Gastrocnemius medialis (tissue), 4 donors: ENCODE measurements around the gene FXN. TPM values are rescaled to one million over a fixed set of nuclear protein-coding genes. Genes with fewer than 3 reads are reported as not detected.

Experiments used
- ATAC-seq, 2 donors: fragments of 150-250 bp; one replicate each; pipeline ENCODE4 v1.9.1; 2016
- DNase-seq, 2 donors: peaks; one replicate each; pipeline ENCODE4 v3.0.0-alpha.2; 2019
- H3K27ac ChIP-seq, 4 donors: fragments of 200-600 bp; sonication (generic); 1 replicate in 1 of 4; 2 replicates in 3 of 4; pipeline ENCODE4 v1.5.1; 2016 to 2018; ENCODE audit warnings: mild to moderate bottlenecking in 2 of 4, moderate library complexity in 1 of 4
- H3K27me3 ChIP-seq, 3 donors: fragments of 200-600 bp; sonication (generic) in 2 of 3; 1 replicate in 1 of 3; 2 replicates in 2 of 3; pipeline versions ENCODE4 v1.5.1 to v1.6.0; 2016 to 2019; ENCODE audit warnings: mild to moderate bottlenecking in 1 of 3, moderate library complexity in 1 of 3
- H3K36me3 ChIP-seq, 2 donors: fragments of 200-600 bp; sonication (generic) in 1 of 2; one replicate each; pipeline ENCODE4 v1.5.1; 2017 to 2018
- H3K4me1 ChIP-seq, 2 donors: fragments of 200-600 bp; sonication (generic) in 1 of 2; one replicate each; pipeline ENCODE4 v1.5.1; 2016 to 2017; ENCODE audit warnings: mild to moderate bottlenecking in 2 of 2
- H3K4me3 ChIP-seq, 4 donors: fragments of 200-600 bp; sonication (generic) in 3 of 4; 1 replicate in 1 of 4; 2 replicates in 3 of 4; pipeline ENCODE4 v1.5.1; 2016 to 2019; ENCODE audit warnings: mild to moderate bottlenecking in 2 of 4
- H3K9me3 ChIP-seq, 3 donors: fragments of 200-600 bp; sonication (generic) in 2 of 3; 1 replicate in 1 of 3; 2 replicates in 2 of 3; pipeline ENCODE4 v1.5.1; 2016 to 2019
- POLR2A ChIP-seq, 2 donors: fragments of 450-650 bp; IDR thresholded peaks; one replicate each; pipeline ENCODE4 v1.6.1; 2017; ENCODE audit warnings: antibody characterized with exemption in 2 of 2, mild to moderate bottlenecking in 2 of 2, moderate library complexity in 2 of 2
- in situ Hi-C, 4 donors: fragments of 200-750 bp; cut with MboI; loops; one replicate each; pipeline versions ENCODE4 v1.15.0 to v1.8.0; 2017; ENCODE audit warnings: low sequenced_read_pairs in 4 of 4
- intact Hi-C: fragments of 100-400 bp; cut with DNase I; formaldehyde crosslinking; loops from one replicate; pipeline ENCODE4 v1.15.1; 2023; ENCODE audit warnings: low total_unique reads
- total RNA-seq, 4 donors: library from RNA; depleted of rRNA; stranded (reverse); fragments of >200 nt; gene quantifications; one replicate each; pipeline versions ENCODE4 v1.1.0 to v1.2.3, GENCODE V29; 2016
- TF ChIP-seq, protein P1 (sequence below), 5 experiments: fragments of 450-650 bp in 3 of 5; fragments of 200-600 bp in 2 of 5; sonication (generic) in 2 of 5; IDR thresholded peaks in 4 of 5; conservative IDR thresholded peaks in 1 of 5; 1 replicate in 4 of 5; 2 replicates in 1 of 5; pipeline ENCODE4 v1.5.1; 2016 to 2019; ENCODE audit warnings: antibody characterized with exemption in 5 of 5, mild to moderate bottlenecking in 3 of 5, moderate library complexity in 3 of 5

The FXN gene
- total RNA-seq, 4 donors from 2014 or later, result 5.5 to 23.4 (median 14.0) TPM

DNA sequence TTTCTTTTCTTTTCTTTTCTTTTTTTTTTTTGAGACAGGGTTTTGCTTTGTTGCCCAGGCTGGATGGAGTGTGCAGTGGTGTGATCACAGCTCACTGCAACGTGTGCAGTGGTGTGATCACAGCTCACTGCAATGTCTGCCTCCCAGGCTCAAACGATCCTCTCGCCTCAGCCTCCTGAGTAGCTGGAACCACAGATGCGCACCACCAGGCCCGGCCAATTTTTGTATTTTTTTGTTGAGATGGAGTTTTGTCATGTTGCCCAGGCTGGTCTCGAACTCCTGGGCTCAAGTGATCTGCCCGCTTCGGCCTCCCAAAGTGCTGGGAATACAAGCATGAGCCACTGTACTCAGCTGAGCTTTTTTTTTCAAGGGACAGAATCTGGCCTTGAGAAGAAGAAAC, 101.8 kb downstream of the FXN start:
- Histone ChIP-seq H3K4me1 (peaks cover 0 to 16% of the 10 kb centered on the region in 2 donors), H3K4me3 (no peak overlapping the region), H3K27me3 (no peaks in the 10 kb centered on the region), H3K36me3 (no peaks in the 10 kb centered on the region), H3K27ac (no peak overlapping the region), H3K9me3 (no peaks in the 10 kb centered on the region)
- DNase-seq (no peak), ATAC-seq (no peak)
- no peak for TF ChIP-seq POLR2A (IDR thresholded peaks at IDR 0.05)
- TF ChIP-seq, protein P1, sequence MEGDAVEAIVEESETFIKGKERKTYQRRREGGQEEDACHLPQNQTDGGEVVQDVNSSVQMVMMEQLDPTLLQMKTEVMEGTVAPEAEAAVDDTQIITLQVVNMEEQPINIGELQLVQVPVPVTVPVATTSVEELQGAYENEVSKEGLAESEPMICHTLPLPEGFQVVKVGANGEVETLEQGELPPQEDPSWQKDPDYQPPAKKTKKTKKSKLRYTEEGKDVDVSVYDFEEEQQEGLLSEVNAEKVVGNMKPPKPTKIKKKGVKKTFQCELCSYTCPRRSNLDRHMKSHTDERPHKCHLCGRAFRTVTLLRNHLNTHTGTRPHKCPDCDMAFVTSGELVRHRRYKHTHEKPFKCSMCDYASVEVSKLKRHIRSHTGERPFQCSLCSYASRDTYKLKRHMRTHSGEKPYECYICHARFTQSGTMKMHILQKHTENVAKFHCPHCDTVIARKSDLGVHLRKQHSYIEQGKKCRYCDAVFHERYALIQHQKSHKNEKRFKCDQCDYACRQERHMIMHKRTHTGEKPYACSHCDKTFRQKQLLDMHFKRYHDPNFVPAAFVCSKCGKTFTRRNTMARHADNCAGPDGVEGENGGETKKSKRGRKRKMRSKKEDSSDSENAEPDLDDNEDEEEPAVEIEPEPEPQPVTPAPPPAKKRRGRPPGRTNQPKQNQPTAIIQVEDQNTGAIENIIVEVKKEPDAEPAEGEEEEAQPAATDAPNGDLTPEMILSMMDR (IDR thresholded peaks at IDR 0.05 in 4 of 5, conservative IDR thresholded peaks at IDR 0.05 in 1 of 5), result no peak
- in situ Hi-C loops (no loop called here), intact Hi-C loops (no loop called here)

DNA sequence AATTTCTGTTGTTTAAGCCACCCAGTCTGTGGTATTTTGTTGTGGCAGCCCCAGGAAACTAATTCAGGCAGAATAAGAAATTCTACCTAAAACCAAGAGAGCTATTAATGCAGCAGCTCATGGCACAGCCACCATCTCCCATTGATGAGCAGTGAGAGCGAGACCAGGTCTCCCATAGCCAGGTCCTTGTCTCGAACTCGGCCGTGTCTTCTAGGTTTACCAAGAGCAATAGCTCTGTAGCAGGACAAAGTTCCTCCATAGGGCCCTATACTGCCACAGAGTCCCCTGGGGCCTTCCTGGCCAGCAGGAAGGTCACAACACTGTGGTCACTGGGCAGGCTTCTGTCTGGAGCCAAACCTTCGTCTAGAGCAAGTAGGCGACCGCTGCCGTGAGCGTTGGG, 104.0 kb downstream of the FXN start:
- H3K4me1 ChIP-seq, result peaks cover 0 to 4% of the 10 kb centered on the region in 2 donors
- no peak for ATAC-seq

DNA sequence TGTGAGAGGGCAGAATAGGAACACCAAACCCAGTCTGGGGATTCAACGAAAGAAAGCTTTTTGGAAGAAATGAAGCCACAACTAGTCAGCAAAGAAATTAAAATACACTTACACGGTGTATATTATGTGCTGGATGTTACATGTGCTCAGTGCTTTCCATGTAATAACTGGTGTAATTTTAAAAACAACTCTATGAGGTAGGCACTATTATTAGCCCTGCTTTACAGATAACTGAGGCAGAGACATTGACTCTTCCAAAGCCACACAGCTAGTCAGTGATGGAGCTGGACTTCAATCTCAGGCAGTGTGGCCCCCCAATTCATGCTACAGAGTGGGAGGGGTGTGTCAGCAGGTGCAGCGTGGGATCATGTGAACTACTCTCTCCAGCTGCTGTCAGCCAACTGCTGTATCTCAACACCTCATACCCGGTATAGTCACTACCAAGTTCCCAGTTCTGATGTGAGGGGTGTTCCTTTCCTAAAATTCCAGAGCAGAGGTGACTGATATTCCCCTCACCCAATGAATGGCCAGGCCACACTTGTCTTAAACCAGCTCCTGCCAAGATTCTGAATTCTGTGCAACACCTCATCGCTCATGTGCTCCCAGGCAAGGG, 104.7 kb downstream of the FXN start:
- Histone ChIP-seq H3K27me3 (no peaks in the 10 kb centered on the region), H3K27ac (no peak overlapping the region), H3K4me1 (peaks cover 0 to 4% of the 10 kb centered on the region in 2 donors), H3K9me3 (no peaks in the 10 kb centered on the region), H3K36me3 (no peaks in the 10 kb centered on the region), H3K4me3 (no peak overlapping the region)
- DNase-seq (no peak), ATAC-seq (no peak)
- in situ Hi-C loops, result no loop called here
- intact Hi-C loops, result no loop called here
- no peak for TF ChIP-seq POLR2A (IDR thresholded peaks at IDR 0.05)
- TF ChIP-seq, protein P1 (IDR thresholded peaks at IDR 0.05 in 4 of 5, conservative IDR thresholded peaks at IDR 0.05 in 1 of 5), result no peak

More for the DNA sequence above, 104.0 kb downstream of the FXN start:
- no peaks in the 10 kb centered on the region for H3K27me3 ChIP-seq
- DNase-seq, result no peak
- no peaks in the 10 kb centered on the region for H3K36me3 ChIP-seq
- no peak overlapping the region for H3K27ac ChIP-seq
- intact Hi-C loops, result no loop called here
- H3K9me3 ChIP-seq, result no peaks in the 10 kb centered on the region
- in situ Hi-C loops, result no loop called here
- TF ChIP-seq, protein P1 (IDR thresholded peaks at IDR 0.05 in 4 of 5, conservative IDR thresholded peaks at IDR 0.05 in 1 of 5), result no peak
- no peak for TF ChIP-seq POLR2A (IDR thresholded peaks at IDR 0.05)
- no peak overlapping the region for H3K4me3 ChIP-seq

DNA sequence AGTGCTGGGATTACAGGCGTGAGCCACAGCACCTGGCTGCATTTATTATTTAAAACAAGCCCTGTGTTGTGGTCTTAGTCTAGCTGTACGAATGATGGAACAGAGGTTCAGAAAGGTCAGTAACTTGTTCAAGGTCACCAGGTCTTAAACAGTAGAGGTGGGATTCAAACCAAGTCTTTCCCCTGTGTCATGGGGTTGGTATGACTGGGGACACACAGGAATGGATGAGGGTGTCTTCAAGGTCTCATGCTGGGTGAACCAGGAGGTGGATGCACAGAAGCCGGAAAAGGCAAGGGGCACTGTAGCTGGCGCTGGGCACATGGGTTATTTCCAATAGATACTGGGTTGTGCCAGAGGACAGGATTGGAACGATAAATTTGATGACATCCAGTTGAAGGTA, 106.3 kb downstream of the FXN start:
- in situ Hi-C loops (no loop called here), intact Hi-C loops (no loop called here)
- Histone ChIP-seq H3K9me3 (no peaks in the 10 kb centered on the region), H3K4me1 (no peaks in the 10 kb centered on the region), H3K4me3 (no peak overlapping the region), H3K36me3 (no peaks in the 10 kb centered on the region), H3K27ac (no peak overlapping the region), H3K27me3 (no peaks in the 10 kb centered on the region)
- DNase-seq (no peak), ATAC-seq (no peak)
- TF ChIP-seq, protein P1 (IDR thresholded peaks at IDR 0.05 in 4 of 5, conservative IDR thresholded peaks at IDR 0.05 in 1 of 5), result no peak
- TF ChIP-seq POLR2A (IDR thresholded peaks at IDR 0.05), result no peak

DNA sequence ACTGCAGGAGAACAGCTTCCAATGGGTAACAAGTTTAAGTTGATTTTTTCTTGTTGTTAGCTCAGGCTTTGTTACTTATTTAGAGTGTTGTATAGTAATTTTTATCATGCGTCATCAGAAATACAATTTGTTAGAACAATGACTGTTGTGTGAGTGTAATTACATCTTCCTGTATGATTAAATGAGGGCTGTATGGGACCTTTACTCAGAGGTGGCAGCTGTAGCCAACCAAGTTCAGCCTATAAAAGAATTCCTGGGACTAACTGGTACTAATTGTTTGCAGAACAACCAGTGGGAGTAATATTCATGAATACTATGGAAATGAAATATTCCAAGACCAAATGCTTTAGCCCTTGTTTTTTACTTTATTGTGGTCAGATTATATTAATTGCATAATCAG, 107.7 kb downstream of the FXN start:
- Histone ChIP-seq H3K9me3 (no peaks in the 10 kb centered on the region), H3K4me3 (no peak overlapping the region), H3K27me3 (no peaks in the 10 kb centered on the region), H3K36me3 (no peaks in the 10 kb centered on the region), H3K4me1 (no peaks in the 10 kb centered on the region), H3K27ac (no peak overlapping the region)
- DNase-seq (no peak), ATAC-seq (no peak)
- in situ Hi-C loops, result no loop called here
- TF ChIP-seq, protein P1 (IDR thresholded peaks at IDR 0.05 in 4 of 5, conservative IDR thresholded peaks at IDR 0.05 in 1 of 5), result no peak
- TF ChIP-seq POLR2A (IDR thresholded peaks at IDR 0.05), result no peak
- intact Hi-C loops, result no loop called here
